ENCODE results near the gene ALDH1A1.

GRCh38 chr9:72913382-72914009 lies 39.4 kb downstream of the ALDH1A1 start:
- TF ChIP-seq GATA2 (IDR thresholded peaks at IDR 0.05; ENCODE audit: low read depth, low read length), result no peak
- TF ChIP-seq GATA3 (IDR thresholded peaks at IDR 0.05; ENCODE audit: low read depth, low read length), result no peak

Data from SH-SY5Y (cell line).